MV-4-11 (cell line): Measurements from ENCODE around the gene ARL14EP.

ENCODE experiments used
- DNase-seq: peaks from one replicate; lab custom pipeline; 2025; lab: John Stamatoyannopoulos, UW

ARL14EP gene

DNA sequence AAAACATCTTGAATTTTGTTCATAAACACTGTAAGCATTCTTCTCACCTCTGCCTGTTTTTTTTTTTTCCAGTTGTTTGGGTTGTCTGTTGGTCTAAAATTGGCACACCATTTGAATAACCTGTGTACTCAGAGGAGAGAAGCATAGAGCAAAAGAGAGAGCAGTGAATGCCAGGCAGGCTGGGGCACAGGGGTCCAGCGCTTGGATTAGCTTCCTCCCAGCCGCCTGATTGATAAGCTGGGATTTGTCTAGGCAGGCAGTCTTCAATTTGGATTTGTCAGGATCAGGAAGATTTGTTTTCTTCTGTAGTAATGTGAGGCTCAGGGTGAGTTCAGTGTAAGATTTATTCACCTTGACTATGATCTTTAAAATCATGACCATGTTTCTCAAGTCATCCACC lies 59.0 kb downstream of the ARL14EP start:
- no peak for DNase-seq
